ENCODE measurements around the gene YY1. TPM values are rescaled to one million over a fixed set of nuclear protein-coding genes. Genes with fewer than 3 reads are reported as not detected.

The YY1 gene
- total and polyA plus RNA-seq, 9 of the 15 experiments (the other 6 are each of a cell fraction or from before 2014, with no cell fraction given) = 20.8 to 74.2 (median 46.7) TPM

GRCh38 chr14:100288382-100289185 lies 49.6 kb downstream of the YY1 start (continued):
- TF ChIP-seq RCOR1 (IDR thresholded peaks at IDR 0.05; ENCODE audit: borderline replicate concordance in 1 of 2, low read depth in 2 of 2, low read length in 2 of 2) = no peak

GRCh38 chr14:100289916-100290606 lies 51.1 kb downstream of the YY1 start:
- Histone ChIP-seq H3K27ac (ENCODE audit: extremely low read depth, low read depth, low read length) (no peak overlapping the region), H3K4me1 (replicated peaks in 1 of 2; ENCODE audit: control insufficient read depth in 2 of 2, insufficient read depth in 2 of 2, low read length in 2 of 2) (peaks cover 3 to 33% of the 10 kb centered on the region in 2 experiments; a peak in 3 of 5 replicates), H3K4me2 (ENCODE audit: insufficient read depth, low read length) (no peak overlapping the region)
- no peak for TF ChIP-seq ILK (tag; IDR thresholded peaks at IDR 0.05; ENCODE audit: borderline replicate concordance, low read depth)
- TF ChIP-seq CC2D1A (IDR thresholded peaks at IDR 0.05) = no peak
- TF ChIP-seq PCBP2 (IDR thresholded peaks at IDR 0.05; ENCODE audit: low read depth, low read length, poor library complexity, severe bottlenecking) = no peak
- TF ChIP-seq E4F1 (CRISPR knock-in tag; IDR thresholded peaks at IDR 0.05; ENCODE audit: borderline replicate concordance) = no peak
- TF ChIP-seq FOXK1 (CRISPR knock-in tag; IDR thresholded peaks at IDR 0.05; ENCODE audit: borderline replicate concordance) = no peak
- no peak for TF ChIP-seq HMGXB4 (CRISPR knock-in tag; IDR thresholded peaks at IDR 0.05)
- TF ChIP-seq ZNF277 (CRISPR knock-in tag; IDR thresholded peaks at IDR 0.05; ENCODE audit: borderline replicate concordance) = no peak
- no peak for TF ChIP-seq ZNF512 (tag; IDR thresholded peaks at IDR 0.05)
- TF ChIP-seq SAP30 (IDR thresholded peaks at IDR 0.05; ENCODE audit: borderline replicate concordance, insufficient read depth, low read depth, low read length, poor library complexity, severe bottlenecking) = no peak

More at GRCh38 chr14:100289916-100290606, 51.1 kb downstream of the YY1 start:
- in situ Hi-C loops (cut with MboI) (no loop called here), intact Hi-C loops (cut with micrococcal nuclease) (no loop called here)
- FAIRE-seq (no peak), DNase-seq (ENCODE audit: extremely low read depth in 1 of 4, low spot score in 3 of 4) (no peak), ATAC-seq (no peak)
- CTCF ChIA-PET (ENCODE audit: low intra/inter-chr PET ratio) = no interaction called here
- H4K20me1 ChIP-seq (replicated peaks; ENCODE audit: control insufficient read depth, insufficient read depth, low read length) = no peaks in the 10 kb centered on the region
- H3K9me3 ChIP-seq (replicated peaks; ENCODE audit: control insufficient read depth, insufficient read depth, low read depth, low read length) = no peaks in the 10 kb centered on the region
- WGBS (ENCODE audit: insufficient coverage, low coverage, missing lambda C conversion rate) = 56% methylated on average over 8 of the region's 9 CpGs
- H3K4me3 ChIP-seq = no peak overlapping the region
- BruUV-seq (replicated peaks) = no TSS peak
- POLR2A ChIA-PET = no interaction called here
- H2AFZ ChIP-seq (ENCODE audit: low read depth, low read length) = no peak overlapping the region
- H3K27me3 ChIP-seq (ENCODE audit: control insufficient read depth in 2 of 2, insufficient read depth in 2 of 2, low read length in 2 of 2) = no peaks in the 10 kb centered on the region
- H3K9ac ChIP-seq (ENCODE audit: insufficient read depth in 1 of 2, low read depth in 2 of 2, low read length in 2 of 2) = peak overlapping the region in 1 of 2 experiments; percentile 26; a peak in 2 of 4 replicates
- no peaks in the 10 kb centered on the region for H3K79me2 ChIP-seq (ENCODE audit: control insufficient read depth, insufficient read depth, low read length)
- H3K36me3 ChIP-seq (ENCODE audit: control insufficient read depth, insufficient read depth, low read length) = no peaks in the 10 kb centered on the region
- H3K9me1 ChIP-seq (ENCODE audit: control insufficient read depth, insufficient read depth, low read length) = no peaks in the 10 kb centered on the region
